T-cell (primary cell): ENCODE measurements around the gene NKX3-2. TPM values are rescaled to one million over a fixed set of nuclear protein-coding genes. Genes with fewer than 3 reads are reported as not detected.

Experiments
- ATAC-seq, 4 experiments: fragments of 200-7000 bp in 3 of 4; fragments of 150-1000 bp in 1 of 4; cut with Tn5 transposase; replicated peaks in 1 of 4; 1 replicate in 3 of 4; 2 replicates in 1 of 4; pipeline ENCODE4 v1.10.0; 2021; ENCODE audit warnings: moderate library complexity in 3 of 4, mild to moderate bottlenecking in 2 of 4, moderate number of reproducible peaks in 1 of 4
- CTCF ChIA-PET, 2 donors: fragments of 300-600 bp; sonication (Branson Sonifier 250); formaldehyde crosslinking; loops; one replicate each; lab custom pipeline; 2022; ENCODE audit warnings: antibody characterized with exemption in 2 of 2; lab: Charles Lee
- POLR2A ChIA-PET, 2 donors: fragments of 300-600 bp; sonication (Branson Sonifier 250); formaldehyde crosslinking; loops; one replicate each; lab custom pipeline; 2022; ENCODE audit warnings: antibody characterized with exemption in 2 of 2; lab: Charles Lee
- DNase-seq, 35 experiments: peaks; one replicate each; pipeline versions ENCODE4 v3.0.0 to v3.0.0-alpha.2; 2013 to 2023
- H3K27ac ChIP-seq: one replicate; pipeline ENCODE4 v1.5.1; 2013; ENCODE audit warnings: low read length
- H3K27me3 ChIP-seq, 2 experiments: replicated peaks in 1 of 2; 1 replicate in 1 of 2; 2 replicates in 1 of 2; pipeline versions ENCODE4 v1.6.1 to v1.7.0; 2013; ENCODE audit warnings: low read length in 1 of 2, mixed read lengths in 1 of 2; ENCODE audit not compliant: control insufficient read depth in 2 of 2, insufficient read depth in 2 of 2; ENCODE audit errors: extremely low read depth in 1 of 2
- H3K36me3 ChIP-seq, 2 donors: 1 replicate in 1 of 2; 2 replicates in 1 of 2; pipeline versions ENCODE4 v1.6.1 to v1.7.0; 2013; ENCODE audit warnings: low read length in 1 of 2; ENCODE audit not compliant: control insufficient read depth in 2 of 2, insufficient read depth in 1 of 2; ENCODE audit errors: extremely low read depth in 1 of 2
- H3K4me1 ChIP-seq, 2 experiments: 1 replicate in 1 of 2; 2 replicates in 1 of 2; pipeline versions ENCODE4 v1.6.1 to v1.7.0; 2013; ENCODE audit warnings: low read length in 2 of 2, mixed read lengths in 1 of 2; ENCODE audit not compliant: insufficient read depth in 2 of 2, control insufficient read depth in 1 of 2; ENCODE audit errors: extremely low read depth in 1 of 2
- H3K4me3 ChIP-seq, 2 donors: 1 replicate in 1 of 2; 2 replicates in 1 of 2; pipeline versions ENCODE4 v1.5.1 to v1.7.0; 2013; ENCODE audit warnings: mild to moderate bottlenecking in 2 of 2, low read length in 1 of 2, moderate library complexity in 1 of 2; ENCODE audit not compliant: control insufficient read depth in 1 of 2; ENCODE audit errors: extremely low read depth in 1 of 2
- H3K9me3 ChIP-seq: 2 replicates; pipeline ENCODE4 v1.7.0; 2013
- H3K27ac Mint-ChIP-seq, 2 donors: one replicate each; pipeline ENCODE4 v1.8.0; 2020 to 2021; ENCODE audit warnings: mild to moderate bottlenecking in 2 of 2, mixed read lengths in 2 of 2
- H3K27me3 Mint-ChIP-seq, 2 donors: one replicate each; pipeline ENCODE4 v1.8.0; 2021 to 2022; ENCODE audit warnings: mixed read lengths in 2 of 2
- H3K36me3 Mint-ChIP-seq: one replicate; pipeline ENCODE4 v1.8.0; 2021; ENCODE audit warnings: mixed read lengths
- H3K4me1 Mint-ChIP-seq, 3 donors: one replicate each; pipeline ENCODE4 v1.8.0; 2020 to 2022; ENCODE audit warnings: mixed read lengths in 3 of 3, mild to moderate bottlenecking in 1 of 3
- H3K4me3 Mint-ChIP-seq, 3 donors: one replicate each; pipeline ENCODE4 v1.8.0; 2020 to 2022; ENCODE audit warnings: mild to moderate bottlenecking in 3 of 3, mixed read lengths in 3 of 3, moderate library complexity in 3 of 3
- H3K9me3 Mint-ChIP-seq, 3 donors: one replicate each; pipeline ENCODE4 v1.8.0; 2020 to 2022; ENCODE audit warnings: mixed read lengths in 3 of 3
- WGBS: methylation state at CpG from one replicate; pipeline ENCODE4 v1.1.5; 2013; ENCODE audit warnings: missing lambda C conversion rate; ENCODE audit not compliant: insufficient coverage; 5-methylcytosine and 5-hydroxymethylcytosine counted together
- total RNA-seq, 35 experiments: library from RNA in 6 of 35; stranded (reverse) in 6 of 35; fragments of 120-200 nt in 1 of 35; gene quantifications; one replicate each; pipeline versions ENCODE4 v1.2.1 to v1.2.4 and lab custom pipeline; 2013 to 2026

The NKX3-2 gene
- total RNA-seq, 5 donors from 2014 or later (not counting 1 experiment from before 2014, with no cell fraction given): not detected

DNA sequence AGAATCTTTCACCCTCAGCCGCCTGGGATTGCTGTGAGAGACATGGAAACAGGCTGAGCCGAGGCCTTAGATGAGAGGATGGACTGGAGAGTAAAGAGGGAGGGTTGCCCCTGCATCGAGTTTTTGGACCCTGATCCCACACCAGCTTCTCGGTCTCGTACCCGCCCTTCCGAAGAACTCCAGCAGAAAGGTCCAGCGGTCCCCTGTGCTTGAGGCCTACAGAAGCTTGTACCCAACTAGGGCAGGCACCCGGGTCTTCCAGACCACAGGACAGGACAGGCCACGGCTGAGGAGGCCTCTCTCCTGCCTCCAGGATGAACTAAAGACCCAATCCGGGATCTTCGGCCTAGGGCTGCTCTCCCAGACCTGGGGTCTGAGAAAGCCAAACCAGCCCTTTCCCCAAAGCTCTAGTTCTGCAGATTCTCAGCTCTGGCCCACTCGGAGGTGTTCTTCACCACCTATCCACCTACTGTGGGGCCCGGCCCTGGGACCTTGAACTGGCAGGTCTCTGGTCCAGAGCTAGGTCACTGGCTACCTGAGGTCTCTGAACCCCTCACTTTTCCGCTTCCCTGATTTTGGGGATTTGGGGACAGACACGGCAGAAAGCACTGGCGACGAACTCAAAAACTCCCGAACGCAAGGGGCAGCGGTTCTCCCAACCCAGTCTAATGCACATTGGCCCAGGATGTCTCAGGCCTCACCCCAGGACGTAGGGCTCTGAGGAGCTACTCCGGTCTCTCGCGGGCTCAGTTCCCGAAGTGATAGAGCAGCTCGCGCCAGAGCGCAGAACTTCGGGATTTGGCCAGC, 1.1 kb downstream of the NKX3-2 start:
- Mint-ChIP-seq H3K4me3 (peak overlapping the region; percentile 34 to 86 (median 41)), H3K4me1 (peaks cover 57 to 60% (median 58%) of the 10 kb centered on the region in 3 donors), H3K36me3 (peaks cover 4% of the 10 kb centered on the region), H3K27me3 (peaks cover 55 to 70% of the 10 kb centered on the region in 2 donors), H3K9me3 (peaks cover 4 to 5% (median 5%) of the 10 kb centered on the region in 3 donors), H3K27ac (no peak overlapping the region)
- Histone ChIP-seq H3K9me3 (no peaks in the 10 kb centered on the region), H3K27me3 (peaks cover 14 to 87% of the 10 kb centered on the region in 2 experiments), H3K27ac (no peak overlapping the region), H3K4me3 (no peak overlapping the region), H3K36me3 (no peaks in the 10 kb centered on the region), H3K4me1 (peaks cover 4 to 76% of the 10 kb centered on the region in 2 experiments)
- 18% methylated on average over 28 of the region's 30 CpGs for WGBS
- ChIA-PET CTCF (no interaction called here), POLR2A (no interaction called here)
- ATAC-seq (no peak), DNase-seq (no peak)

DNA sequence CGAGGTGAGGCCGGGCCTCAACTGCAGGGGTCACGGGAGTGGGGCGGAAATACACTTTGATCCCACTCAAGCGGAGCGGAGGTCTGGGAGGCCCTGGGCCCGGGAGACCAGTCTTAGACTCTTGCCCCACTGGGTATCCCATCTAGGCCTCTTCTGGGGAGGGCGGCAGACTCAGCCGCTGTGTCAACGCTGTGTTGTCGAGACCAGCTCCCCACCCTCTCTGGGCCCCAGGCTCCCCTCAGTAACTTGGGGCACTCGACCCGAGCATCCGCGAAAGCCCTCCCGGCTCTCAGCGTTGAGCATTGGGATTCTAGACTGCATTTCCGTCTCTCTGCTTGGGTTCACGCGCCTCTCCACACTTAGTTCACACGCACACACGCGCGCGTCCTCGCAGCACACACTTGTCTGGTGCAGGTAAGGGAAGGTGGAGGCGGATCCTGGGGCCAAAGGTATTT, 1.7 kb downstream of the NKX3-2 start:
- CTCF ChIA-PET: no interaction called here
- peak overlapping the region in 1 of 2 donors; percentile 39 for H3K4me3 ChIP-seq
- peaks cover 4 to 75% of the 10 kb centered on the region in 2 experiments for H3K4me1 ChIP-seq
- H3K27me3 ChIP-seq: peaks cover 14 to 87% of the 10 kb centered on the region in 2 experiments
- no peaks in the 10 kb centered on the region for H3K36me3 ChIP-seq
- peak overlapping the region in 2 of 3 donors; percentile 34 to 86 for H3K4me3 Mint-ChIP-seq
- H3K4me1 Mint-ChIP-seq: peaks cover 58 to 63% (median 59%) of the 10 kb centered on the region in 3 donors
- H3K9me3 Mint-ChIP-seq: peaks cover 4 to 7% (median 6%) of the 10 kb centered on the region in 3 donors
- 17% methylated on average over 17 of the region's 27 CpGs for WGBS
- no peak overlapping the region for H3K27ac Mint-ChIP-seq
- H3K27ac ChIP-seq: no peak overlapping the region
- H3K27me3 Mint-ChIP-seq: peaks cover 60 to 77% of the 10 kb centered on the region in 2 donors
- DNase-seq (no peak), ATAC-seq (peak in 1 of 4 experiments; percentile 20)
- POLR2A ChIA-PET: no interaction called here
- peaks cover 4% of the 10 kb centered on the region for H3K36me3 Mint-ChIP-seq
- H3K9me3 ChIP-seq: no peaks in the 10 kb centered on the region

DNA sequence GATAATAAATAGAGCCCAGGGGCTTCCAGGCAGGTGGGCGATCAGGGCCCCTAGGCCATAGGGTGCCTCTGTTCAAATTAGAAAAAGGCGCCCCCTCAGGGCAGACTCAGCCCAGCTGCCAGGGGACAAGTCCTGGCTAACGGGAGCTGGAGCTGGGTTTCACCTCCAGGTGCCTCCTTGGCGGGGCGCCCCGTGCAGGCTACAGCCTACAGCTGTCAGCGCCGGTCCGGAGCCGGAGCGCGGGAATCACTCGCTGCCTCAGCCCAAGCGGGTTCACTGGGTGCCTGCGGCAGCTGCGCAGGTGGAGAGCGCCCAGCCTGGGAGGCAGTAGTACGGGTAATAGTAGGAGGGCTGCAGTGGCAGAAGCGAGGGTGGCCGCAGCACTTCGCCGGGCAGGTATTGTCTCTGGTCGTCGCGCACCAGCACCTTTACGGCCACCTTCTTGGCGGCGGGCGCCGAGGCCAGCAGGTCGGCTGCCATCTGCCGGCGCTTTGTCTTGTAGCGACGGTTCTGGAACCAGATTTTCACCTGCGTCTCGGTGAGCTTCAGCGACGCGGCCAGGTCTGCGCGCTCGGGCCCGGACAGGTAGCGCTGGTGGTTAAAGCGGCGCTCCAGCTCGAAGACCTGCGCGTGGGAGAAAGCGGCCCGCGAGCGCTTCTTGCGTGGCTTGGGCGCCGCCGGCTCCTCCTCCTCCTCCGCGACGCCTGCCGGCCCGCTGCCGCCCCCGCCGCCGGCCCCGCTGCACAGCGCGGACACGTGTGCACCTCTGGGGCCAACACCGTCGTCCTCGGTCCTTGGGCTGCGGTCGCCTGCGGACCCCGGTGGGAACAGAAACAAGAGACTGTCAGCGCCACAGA, 2.4 kb downstream of the NKX3-2 start:
- peak in 5 of 35 experiments; percentile 29 to 51 (median 34) for DNase-seq
- H3K9me3 Mint-ChIP-seq: peaks cover 4 to 8% (median 7%) of the 10 kb centered on the region in 3 donors
- POLR2A ChIA-PET: no interaction called here
- H3K36me3 Mint-ChIP-seq: peaks cover 4% of the 10 kb centered on the region
- H3K4me1 Mint-ChIP-seq: peaks cover 57 to 60% (median 57%) of the 10 kb centered on the region in 3 donors
- 4% methylated on average over 72 of the region's 79 CpGs for WGBS
- CTCF ChIA-PET: no interaction called here
- H3K27me3 Mint-ChIP-seq: peaks cover 65 to 81% of the 10 kb centered on the region in 2 donors
- Histone ChIP-seq H3K4me3 (peak overlapping the region in 1 of 2 donors; percentile 39), H3K27ac (no peak overlapping the region), H3K36me3 (no peaks in the 10 kb centered on the region), H3K27me3 (peaks cover 21 to 87% of the 10 kb centered on the region in 2 experiments), H3K9me3 (no peaks in the 10 kb centered on the region), H3K4me1 (peaks cover 4 to 75% of the 10 kb centered on the region in 2 experiments)
- H3K27ac Mint-ChIP-seq: no peak overlapping the region
- peak; percentile 19 to 44 (median 32) for ATAC-seq
- peak overlapping the region; percentile 4 to 86 (median 43) for H3K4me3 Mint-ChIP-seq

DNA sequence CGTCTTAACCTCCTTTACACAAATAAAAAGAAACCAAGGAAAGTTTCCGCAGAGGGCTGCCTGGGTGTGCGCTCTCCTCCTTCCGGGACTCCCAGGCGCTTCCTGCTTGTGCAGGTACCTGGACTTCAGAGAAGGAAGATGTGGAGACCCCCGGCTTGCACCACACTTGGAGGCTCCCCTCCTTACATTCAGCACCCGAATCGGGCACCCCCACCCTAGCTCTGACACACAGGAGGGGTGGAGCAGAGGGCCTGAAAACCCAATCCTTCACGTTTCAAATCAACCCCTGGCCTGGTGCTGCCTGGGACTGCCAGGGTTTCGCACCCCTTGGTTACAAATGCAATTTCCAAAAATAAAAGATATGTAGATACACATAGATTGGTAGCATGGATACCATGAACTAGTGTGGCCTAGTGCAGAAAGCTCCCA, 3.1 kb downstream of the NKX3-2 start:
- WGBS: no CpG with 5 or more reads among the region's 10 CpGs
- H3K36me3 Mint-ChIP-seq: peaks cover 6% of the 10 kb centered on the region
- H3K9me3 Mint-ChIP-seq: peaks cover 2 to 14% (median 7%) of the 10 kb centered on the region in 3 donors
- Histone ChIP-seq H3K9me3 (peaks cover 4% of the 10 kb centered on the region), H3K27ac (no peak overlapping the region), H3K27me3 (peaks cover 25 to 87% of the 10 kb centered on the region in 2 experiments), H3K4me1 (peaks cover 4 to 69% of the 10 kb centered on the region in 2 experiments), H3K36me3 (no peaks in the 10 kb centered on the region), H3K4me3 (peak overlapping the region in 1 of 2 donors; percentile 25)
- no peak overlapping the region for H3K27ac Mint-ChIP-seq
- H3K27me3 Mint-ChIP-seq: peaks cover 64 to 81% of the 10 kb centered on the region in 2 donors
- DNase-seq (no peak), ATAC-seq (no peak)
- POLR2A ChIA-PET: no interaction called here
- peak overlapping the region in 1 of 3 donors; percentile 86 for H3K4me3 Mint-ChIP-seq
- CTCF ChIA-PET: no interaction called here
- H3K4me1 Mint-ChIP-seq: peaks cover 51 to 52% (median 51%) of the 10 kb centered on the region in 3 donors

DNA sequence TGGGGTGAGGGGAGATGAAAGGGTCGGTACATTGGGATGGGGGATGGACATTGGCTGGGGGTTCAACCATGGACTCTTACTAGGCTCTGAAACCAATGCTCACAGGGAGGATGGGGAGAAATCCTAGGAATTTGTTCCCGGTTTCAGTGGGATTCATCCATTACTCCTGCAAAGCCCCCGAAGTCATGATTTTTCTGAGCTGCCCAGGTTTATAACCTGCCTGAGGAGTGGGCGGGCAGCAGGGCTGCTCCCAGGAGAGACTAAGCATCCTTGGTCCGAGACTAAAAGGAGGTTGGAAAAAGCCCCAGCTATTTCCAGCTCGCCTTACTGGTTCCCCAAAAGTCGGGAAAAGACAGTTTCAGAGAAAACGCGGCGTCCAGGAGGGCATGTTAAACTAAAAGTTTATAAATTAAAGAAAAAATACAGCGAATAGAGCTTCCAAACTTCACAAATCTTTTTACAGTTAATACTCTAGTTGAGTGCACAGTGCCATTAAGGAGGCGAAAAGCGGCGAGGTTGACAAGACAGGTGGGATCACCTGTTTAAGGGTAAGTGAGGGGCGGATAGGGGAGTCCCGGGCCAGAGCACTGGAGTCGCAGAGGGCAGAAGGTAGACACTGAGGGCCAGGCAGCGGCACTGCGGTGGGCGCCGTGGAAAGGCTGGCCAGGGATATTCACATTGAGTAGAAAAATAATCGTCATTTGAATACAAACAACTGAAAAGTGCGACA, 3.7 kb downstream of the NKX3-2 start:
- peaks cover 30 to 92% of the 10 kb centered on the region in 2 experiments for H3K27me3 ChIP-seq
- CTCF ChIA-PET: no interaction called here

More for the DNA sequence above, 3.7 kb downstream of the NKX3-2 start:
- peaks cover 5% of the 10 kb centered on the region for H3K36me3 Mint-ChIP-seq
- peak overlapping the region in 2 of 3 donors; percentile 28 to 86 for H3K4me3 Mint-ChIP-seq
- H3K27ac Mint-ChIP-seq: peak overlapping the region in 1 of 2 donors; percentile 56
- peaks cover 4% of the 10 kb centered on the region for H3K9me3 ChIP-seq
- POLR2A ChIA-PET: interaction anchor here in 1 of 2 donors (0.7 kb wide), 1 partner anchor 12 kb away, joined by 3 read pairs; no protein-coding TSS in a partner anchor
- H3K4me3 ChIP-seq: peak overlapping the region in 1 of 2 donors; percentile 44
- peaks cover 48 to 50% (median 48%) of the 10 kb centered on the region in 3 donors for H3K4me1 Mint-ChIP-seq
- DNase-seq (no peak), ATAC-seq (no peak)
- peaks cover 60 to 85% of the 10 kb centered on the region in 2 donors for H3K27me3 Mint-ChIP-seq
- 8% methylated on average over 11 of the region's 23 CpGs for WGBS
- H3K27ac ChIP-seq: no peak overlapping the region
- H3K36me3 ChIP-seq: no peaks in the 10 kb centered on the region
- H3K9me3 Mint-ChIP-seq: peaks cover 0 to 14% (median 7%) of the 10 kb centered on the region in 3 donors
- H3K4me1 ChIP-seq: peaks cover 4 to 69% of the 10 kb centered on the region in 2 experiments
